Stromal cell of bone marrow (primary cell): ENCODE results near the gene PLXND1.
"Not testable (repeated sequence)": the region's sequence is repeated elsewhere in the genome, so short reads cannot be mapped to it uniquely, and the experiment has no call there.

Experiments used
- DNase-seq: peaks from one replicate; pipeline ENCODE4 v3.0.0-alpha.2; 2012; ENCODE audit warnings: low read depth

Gene PLXND1

DNA sequence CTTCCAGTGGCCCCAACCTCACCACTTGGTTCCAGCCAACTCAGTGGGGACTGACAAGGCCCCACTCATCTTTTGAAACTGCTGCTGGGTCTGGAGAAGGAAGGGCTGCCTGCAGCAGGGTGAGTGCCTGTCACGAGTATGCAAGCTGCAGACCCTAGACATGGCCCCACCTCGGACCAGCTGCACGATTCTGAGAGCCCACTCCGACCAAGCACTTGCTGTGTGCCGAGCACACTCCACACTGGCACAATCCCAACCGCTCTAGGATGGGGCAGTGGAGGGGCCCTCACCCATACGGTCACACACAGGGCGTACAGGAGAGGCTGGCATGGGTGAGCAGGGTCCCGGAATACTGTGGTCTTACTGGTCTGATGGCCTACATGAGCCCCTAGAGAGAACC is 8.0 kb upstream of the PLXND1 start:
- no peak for DNase-seq

DNA sequence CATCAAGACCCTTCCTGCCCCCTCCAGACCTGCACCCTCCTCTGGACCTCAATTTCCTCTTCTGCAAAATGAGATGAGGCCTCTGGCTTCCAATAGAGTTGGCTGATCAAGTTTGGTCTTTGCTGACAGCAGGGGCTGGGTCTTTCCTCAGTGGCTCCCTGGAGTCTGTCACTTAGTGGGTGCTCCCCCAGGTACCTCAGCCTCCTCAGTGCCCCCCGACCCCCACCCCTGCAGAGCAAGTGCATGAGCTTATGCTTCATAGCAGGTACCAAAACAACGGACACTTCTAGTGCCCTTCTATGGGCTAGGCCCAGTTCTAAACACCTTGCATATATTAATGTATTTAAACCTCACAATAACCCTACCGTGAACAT is 6.9 kb upstream of the PLXND1 start:
- DNase-seq, result no peak

GRCh38 chr3:129612534-129613366 is 6.3 kb upstream of the PLXND1 start:
- DNase-seq, result no peak

DNA sequence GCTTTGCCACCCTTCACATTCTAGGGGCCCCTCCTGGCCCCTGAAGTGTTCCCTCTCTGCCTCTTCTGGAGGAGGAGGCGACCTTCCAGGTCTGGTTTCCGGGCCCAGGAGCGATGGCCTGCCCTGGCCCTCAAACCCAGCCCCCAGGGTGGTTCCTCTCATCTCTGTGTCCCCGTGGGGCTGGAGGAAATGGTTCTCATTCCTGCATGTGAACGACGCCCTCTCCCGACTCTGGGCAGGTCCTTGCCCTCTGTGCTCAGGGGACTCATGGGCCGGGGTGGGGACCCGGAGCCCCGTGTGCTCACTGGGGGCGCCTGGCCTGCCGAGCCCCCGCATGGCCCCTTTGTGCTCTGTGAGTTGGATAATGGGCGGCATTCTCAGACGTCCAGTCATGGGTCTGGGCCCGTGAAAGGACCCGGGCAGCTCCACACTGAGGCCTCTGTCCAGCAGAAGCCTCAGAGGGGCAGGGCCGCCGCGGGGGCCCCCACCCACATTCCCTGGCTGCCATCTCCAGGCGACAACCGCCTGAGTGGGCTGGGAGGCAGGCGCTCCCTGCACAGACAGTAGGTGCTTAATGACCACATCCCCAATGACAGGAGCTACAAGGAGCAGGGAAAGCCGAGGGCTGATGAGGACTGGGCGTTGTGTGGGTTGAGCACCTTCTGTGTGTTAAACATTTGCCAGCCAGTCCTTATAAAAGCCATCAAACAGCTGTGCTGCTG is 5.5 kb upstream of the PLXND1 start:
- DNase-seq, result no peak

GRCh38 chr3:129611446-129611800 is 4.9 kb upstream of the PLXND1 start:
- no peak for DNase-seq

- not testable (repeated sequence) for DNase-seq
Observed at GRCh38 chr3:129610794-129611445, 4.4 kb upstream of the PLXND1 start.

GRCh38 chr3:129610276-129610675 is 3.8 kb upstream of the PLXND1 start:
- no peak for DNase-seq

DNA sequence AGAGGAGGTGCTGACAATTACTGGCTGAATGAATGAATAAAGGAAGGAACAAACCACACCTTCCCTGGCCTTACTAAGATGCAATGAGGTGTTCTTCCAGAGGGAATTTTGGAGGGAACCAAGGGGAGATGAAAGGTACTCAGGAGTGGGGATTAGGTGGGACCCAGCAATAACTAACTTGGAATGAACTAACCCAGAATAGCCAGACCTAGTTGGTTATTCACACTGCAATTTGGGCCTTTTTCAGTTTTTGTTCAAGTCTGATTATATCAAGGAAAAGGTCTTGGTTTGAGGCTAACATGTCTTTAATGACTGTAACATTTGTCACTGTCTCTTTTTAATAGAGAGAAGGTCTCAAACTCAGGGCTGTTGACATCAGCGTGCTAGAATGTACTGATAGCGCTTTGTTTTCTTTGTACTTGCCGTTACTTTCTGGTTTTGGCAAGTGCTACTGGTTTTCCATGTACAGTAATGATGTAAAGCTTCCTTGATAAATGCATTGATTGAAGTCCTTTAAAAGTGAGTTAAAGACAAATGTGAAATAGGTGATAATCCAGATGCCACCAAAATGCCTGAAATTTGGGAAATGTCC is 3.2 kb upstream of the PLXND1 start:
- DNase-seq, result no peak

- no peak for DNase-seq
Observed at GRCh38 chr3:129608936-129609590, 2.6 kb upstream of the PLXND1 start.

GRCh38 chr3:129608087-129608935 is 1.8 kb upstream of the PLXND1 start:
- DNase-seq, result no peak

DNA sequence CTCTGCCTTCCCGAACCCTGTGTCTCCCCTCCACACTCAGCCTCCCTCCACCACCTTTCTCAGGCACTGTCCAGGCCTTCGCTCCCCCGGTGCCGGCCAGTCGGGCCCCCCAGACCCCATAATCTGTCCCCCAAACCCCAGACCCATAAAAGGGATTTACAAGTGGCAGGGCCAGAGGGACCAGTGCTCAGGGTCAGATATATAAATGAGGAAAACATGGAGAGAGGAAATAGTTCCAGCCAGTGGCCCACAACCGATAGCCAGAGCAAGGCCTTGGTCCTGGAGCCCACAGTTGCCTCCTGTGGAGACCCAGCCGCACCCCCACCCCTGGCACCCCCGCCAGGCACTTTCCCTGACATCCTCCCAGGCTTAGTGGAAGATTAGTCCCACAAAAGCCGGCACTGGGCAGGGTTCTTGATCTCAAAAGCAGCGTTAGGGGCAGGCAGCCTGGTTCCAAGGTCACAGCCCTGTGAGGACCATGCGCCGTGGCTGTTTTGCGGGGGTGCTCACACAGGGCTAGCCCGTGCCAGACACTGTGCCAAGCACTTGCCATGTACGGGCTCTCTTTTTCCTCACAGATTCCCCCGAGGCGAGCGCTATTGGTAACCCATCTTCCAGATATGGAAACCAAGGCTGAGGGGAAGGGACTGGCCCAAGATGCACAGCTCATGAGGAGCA is 1.1 kb upstream of the PLXND1 start:
- DNase-seq, result no peak

DNA sequence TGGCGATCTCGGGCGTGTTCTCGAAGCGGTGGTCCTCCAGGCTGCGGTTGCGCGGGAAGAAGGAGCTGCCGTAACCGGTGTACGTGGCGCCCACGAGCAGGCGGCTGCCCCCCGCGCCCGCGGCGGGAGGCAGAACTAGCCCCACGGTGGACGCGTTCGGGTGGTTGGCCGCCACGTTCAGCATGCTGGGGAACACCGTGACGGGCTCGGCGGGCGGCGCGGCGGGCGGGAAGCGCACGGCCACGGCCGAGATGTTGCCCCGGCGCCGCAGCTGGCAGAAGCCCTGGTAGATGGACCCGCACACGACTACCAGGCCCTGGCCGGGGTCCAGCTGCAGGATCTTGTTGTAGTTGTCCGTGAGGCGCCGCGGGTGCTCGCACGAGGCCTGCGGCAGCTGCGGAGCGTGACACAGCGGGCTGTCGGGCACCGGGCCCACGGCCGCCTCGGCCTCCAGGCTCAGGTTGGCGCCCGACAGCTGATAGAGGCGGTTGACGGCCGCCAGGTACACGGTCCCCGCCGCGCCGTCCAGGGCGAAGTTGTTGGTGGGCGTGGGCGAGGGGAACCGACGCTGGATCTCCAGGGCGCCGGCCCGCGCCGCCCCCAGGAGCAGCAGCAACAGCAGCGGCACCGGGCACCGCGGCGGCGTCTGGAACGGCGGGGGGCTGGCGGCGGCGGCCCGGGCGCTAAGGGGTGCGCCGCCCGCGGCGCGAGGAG is 397 bp downstream of the PLXND1 start:
- no peak for DNase-seq

DNA sequence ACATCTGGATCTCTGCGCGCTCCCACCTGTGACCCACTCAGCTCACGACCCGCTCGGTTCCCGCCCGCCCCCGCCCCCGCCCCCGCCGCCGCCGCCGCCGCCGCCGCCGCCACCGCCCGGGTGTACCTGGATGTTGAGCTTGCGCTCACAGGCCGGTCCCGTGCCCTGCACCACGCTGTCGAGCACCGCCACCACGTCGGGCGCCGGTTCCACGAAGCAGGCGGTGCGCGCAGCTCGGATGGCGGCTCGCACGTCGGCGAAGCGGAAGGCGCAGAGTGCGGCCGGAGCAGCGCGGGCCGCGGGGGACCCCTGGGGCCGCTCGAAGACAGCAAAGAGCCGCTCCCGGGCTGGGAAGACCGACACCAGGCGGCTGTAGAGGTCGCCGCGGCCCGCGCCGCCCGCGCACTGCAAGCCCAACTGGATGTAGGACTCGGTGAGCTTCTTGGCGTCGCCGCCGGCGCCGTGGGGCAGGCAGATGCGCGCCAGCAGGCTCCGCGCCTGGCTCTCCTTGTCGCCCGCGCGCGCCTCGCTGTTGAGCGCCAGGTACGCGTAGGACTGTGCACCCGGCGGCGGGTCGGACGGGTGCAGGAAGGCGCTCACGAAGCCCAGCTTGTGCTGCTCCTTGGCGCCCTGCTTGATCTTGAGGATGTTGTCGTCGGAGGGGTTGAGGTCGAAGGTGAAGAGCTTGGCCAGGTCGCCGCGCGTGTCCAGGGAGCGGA is 1.1 kb downstream of the PLXND1 start:
- DNase-seq, result no peak

- DNase-seq, result no peak
Observed at GRCh38 chr3:129604767-129605166, 1.7 kb downstream of the PLXND1 start.

- DNase-seq, result no peak
Observed at GRCh38 chr3:129603991-129604749, 2.3 kb downstream of the PLXND1 start.

DNA sequence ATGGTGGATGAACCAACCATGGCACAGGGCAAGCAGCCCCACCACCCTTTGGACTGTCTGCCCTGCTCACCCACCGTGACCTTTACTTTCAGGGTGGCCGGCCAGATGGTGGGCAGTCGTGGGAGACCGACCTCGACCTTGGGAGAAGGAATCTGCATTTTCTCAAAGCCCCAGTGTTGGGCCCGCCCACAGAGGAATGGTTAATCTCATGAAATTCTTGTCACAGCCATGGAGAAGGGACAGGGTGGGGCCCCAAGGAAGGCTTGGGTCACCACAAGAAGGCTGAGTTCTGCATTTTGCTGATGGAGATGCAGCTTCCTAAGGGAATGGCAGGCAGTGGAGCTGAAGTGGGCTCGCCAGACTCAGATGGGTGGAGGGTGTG is 2.9 kb downstream of the PLXND1 start:
- DNase-seq, result no peak

DNA sequence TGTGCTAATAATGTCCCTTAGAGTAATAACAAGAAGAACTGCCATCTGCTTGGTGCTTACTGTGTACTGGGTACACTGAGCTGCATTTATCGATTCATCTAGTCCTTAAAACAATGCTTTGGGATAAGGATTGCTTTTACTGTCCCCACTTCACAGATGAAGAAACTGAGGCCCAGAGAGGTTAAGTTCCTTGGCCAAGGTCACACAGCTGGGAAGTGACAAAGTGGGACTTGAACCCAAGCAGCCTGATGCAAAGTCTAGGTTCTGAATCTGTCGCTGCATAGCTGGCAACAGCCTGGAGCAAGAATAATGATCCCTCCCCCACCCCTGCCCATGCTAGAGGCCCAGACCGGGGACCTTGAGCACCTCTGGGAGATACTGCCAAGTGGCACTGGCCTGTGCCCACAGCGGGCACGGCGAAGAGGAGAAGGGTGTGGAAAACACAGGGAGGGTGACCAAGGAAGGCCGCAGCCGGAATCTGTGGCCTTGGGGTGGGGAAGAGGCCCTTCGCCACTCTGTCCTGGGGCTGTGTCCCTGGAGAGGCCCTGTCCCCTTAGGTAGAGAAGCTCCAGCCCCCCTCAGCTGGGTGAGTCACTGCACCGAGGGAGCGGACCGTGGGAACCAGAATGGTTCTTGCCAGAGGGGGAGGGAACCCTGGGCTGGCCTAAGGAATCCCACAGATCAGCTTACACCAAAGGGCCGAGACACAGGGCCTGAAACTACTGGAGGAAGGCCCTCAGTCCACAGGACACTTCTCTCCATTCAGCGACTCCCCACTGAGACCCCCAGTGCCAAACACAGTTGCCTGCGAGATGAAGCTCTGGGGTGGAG is 3.5 kb downstream of the PLXND1 start:
- peak; percentile 87 for DNase-seq

GRCh38 chr3:129602309-129602708 is 4.2 kb downstream of the PLXND1 start:
- no peak for DNase-seq
